Activated B cell treated with CpG ODN at 0.5 μM for 24 hours (primary cell): ENCODE measurements around the gene ISY1. TPM values are rescaled to one million over a fixed set of nuclear protein-coding genes. Genes with fewer than 3 reads are reported as not detected.

Source experiments
- ATAC-seq: fragments of 200-7000 bp; cut with Tn5 transposase; one replicate; pipeline ENCODE4 v1.10.0; 2021; ENCODE audit warnings: low read depth, mild to moderate bottlenecking, moderate library complexity
- CTCF ChIA-PET: fragments of 350-600 bp; sonication (Branson Sonifier 250); formaldehyde crosslinking; loops from one replicate; lab custom pipeline; 2021; ENCODE audit warnings: antibody characterized with exemption; lab: Charles Lee
- POLR2A ChIA-PET: fragments of 350-600 bp; sonication (Branson Sonifier 250); formaldehyde crosslinking; loops from one replicate; lab custom pipeline; 2021; ENCODE audit warnings: antibody characterized with exemption; lab: Charles Lee
- DNase-seq: peaks from one replicate; pipeline ENCODE4 v3.0.0; 2022
- H3K27ac Mint-ChIP-seq: one replicate; pipeline ENCODE4 v1.8.0; 2020; ENCODE audit warnings: mixed read lengths
- H3K27me3 Mint-ChIP-seq: one replicate; pipeline ENCODE4 v1.8.0; 2021; ENCODE audit warnings: mixed read lengths
- H3K36me3 Mint-ChIP-seq: one replicate; pipeline ENCODE4 v1.8.0; 2021; ENCODE audit warnings: low read depth, mixed read lengths
- H3K4me1 Mint-ChIP-seq: one replicate; pipeline ENCODE4 v1.8.0; 2021; ENCODE audit warnings: mixed read lengths
- H3K4me3 Mint-ChIP-seq: one replicate; pipeline ENCODE4 v1.8.0; 2020; ENCODE audit warnings: mild to moderate bottlenecking, mixed read lengths
- H3K9me3 Mint-ChIP-seq: one replicate; pipeline ENCODE4 v1.8.0; 2020; ENCODE audit warnings: mixed read lengths
- intact Hi-C: fragments of 100-400 bp; cut with micrococcal nuclease; formaldehyde crosslinking; loops from one replicate; pipeline ENCODE4 v1.15.1; 2024
- total RNA-seq: library from RNA; stranded (reverse); gene quantifications from 2 replicates; pipeline ENCODE4 v1.2.3, GENCODE V29; 2022
- TF ChIP-seq, protein P1 (sequence below): fragments of 200-600 bp; IDR thresholded peaks from one replicate; pipeline ENCODE4 v1.8.0; 2022; ENCODE audit warnings: antibody characterized with exemption, mild to moderate bottlenecking

The ISY1 gene
- total RNA-seq, 1 donor from 2014 or later = 47.7 TPM

DNA sequence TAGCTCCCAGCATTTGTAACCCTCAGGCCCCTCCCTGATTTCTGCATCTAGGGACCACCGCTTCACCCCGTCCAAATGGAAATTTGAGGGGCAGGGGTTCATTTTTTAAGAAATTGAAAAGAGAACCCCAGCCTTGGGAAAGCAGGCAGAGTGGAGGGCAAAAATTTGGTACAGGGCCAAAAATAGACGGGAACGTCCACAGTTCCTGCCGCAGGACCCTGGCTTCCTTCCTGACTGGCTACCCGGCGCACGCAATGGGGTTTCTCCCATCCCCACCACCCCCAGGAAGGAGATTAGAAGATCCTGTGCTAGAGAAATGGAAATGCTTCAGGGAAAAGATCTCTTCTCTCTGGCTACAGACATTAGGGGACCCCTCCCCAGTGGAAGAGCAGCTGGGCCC, 79.4 kb downstream of the ISY1 start:
- TF ChIP-seq, protein P1, sequence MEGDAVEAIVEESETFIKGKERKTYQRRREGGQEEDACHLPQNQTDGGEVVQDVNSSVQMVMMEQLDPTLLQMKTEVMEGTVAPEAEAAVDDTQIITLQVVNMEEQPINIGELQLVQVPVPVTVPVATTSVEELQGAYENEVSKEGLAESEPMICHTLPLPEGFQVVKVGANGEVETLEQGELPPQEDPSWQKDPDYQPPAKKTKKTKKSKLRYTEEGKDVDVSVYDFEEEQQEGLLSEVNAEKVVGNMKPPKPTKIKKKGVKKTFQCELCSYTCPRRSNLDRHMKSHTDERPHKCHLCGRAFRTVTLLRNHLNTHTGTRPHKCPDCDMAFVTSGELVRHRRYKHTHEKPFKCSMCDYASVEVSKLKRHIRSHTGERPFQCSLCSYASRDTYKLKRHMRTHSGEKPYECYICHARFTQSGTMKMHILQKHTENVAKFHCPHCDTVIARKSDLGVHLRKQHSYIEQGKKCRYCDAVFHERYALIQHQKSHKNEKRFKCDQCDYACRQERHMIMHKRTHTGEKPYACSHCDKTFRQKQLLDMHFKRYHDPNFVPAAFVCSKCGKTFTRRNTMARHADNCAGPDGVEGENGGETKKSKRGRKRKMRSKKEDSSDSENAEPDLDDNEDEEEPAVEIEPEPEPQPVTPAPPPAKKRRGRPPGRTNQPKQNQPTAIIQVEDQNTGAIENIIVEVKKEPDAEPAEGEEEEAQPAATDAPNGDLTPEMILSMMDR = no peak
- ChIA-PET CTCF (no interaction called here), POLR2A (no interaction called here)
- intact Hi-C loops = no loop called here
- Mint-ChIP-seq H3K9me3 (no peaks in the 10 kb centered on the region), H3K27me3 (peaks cover 2% of the 10 kb centered on the region), H3K4me1 (no peaks in the 10 kb centered on the region), H3K4me3 (no peak overlapping the region), H3K27ac (no peak overlapping the region), H3K36me3 (no peaks in the 10 kb centered on the region)
- ATAC-seq = no peak
- DNase-seq = no peak

DNA sequence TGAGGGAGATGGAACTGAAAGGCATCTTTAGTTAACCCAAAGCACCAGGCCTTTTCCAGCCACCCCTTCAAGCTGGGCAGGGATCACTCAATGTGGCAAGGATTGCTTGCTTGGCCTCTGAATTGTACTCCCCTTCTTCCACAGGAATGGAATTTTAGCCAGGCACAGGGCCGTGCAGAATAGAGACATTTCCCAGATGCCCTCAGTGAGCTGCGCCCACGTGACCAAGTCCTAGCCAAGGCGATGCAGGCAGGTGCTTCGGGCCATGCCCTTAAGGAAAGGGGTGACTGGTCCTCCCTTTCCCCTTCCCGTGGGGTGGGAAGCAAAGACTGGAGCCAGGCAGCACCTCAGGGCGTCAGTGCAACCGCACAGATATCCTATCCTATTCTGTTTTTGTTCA, 82.4 kb downstream of the ISY1 start:
- DNase-seq (no peak), ATAC-seq (no peak)
- intact Hi-C loops = no loop called here
- Mint-ChIP-seq H3K4me1 (no peaks in the 10 kb centered on the region), H3K4me3 (no peak overlapping the region), H3K36me3 (no peaks in the 10 kb centered on the region), H3K27me3 (peaks cover 2% of the 10 kb centered on the region), H3K9me3 (no peaks in the 10 kb centered on the region), H3K27ac (no peak overlapping the region)
- CTCF ChIA-PET = no interaction called here
- TF ChIP-seq, protein P1 = no peak
- POLR2A ChIA-PET = no interaction called here

Other genes starting within 250 kb of the ISY1 start
- not detected in 2 replicates for gene CFAP92, start 167.0 kb downstream of the ISY1 start, total RNA-seq
- gene EFCC1, start 159.8 kb downstream of the ISY1 start, total RNA-seq = not detected in 2 replicates
- gene GP9, start 100.3 kb downstream of the ISY1 start, total RNA-seq = not detected in 2 replicates
- 9.8 and 12.8 TPM in 2 replicates for gene RAB43, start 39.3 kb downstream of the ISY1 start, total RNA-seq
- gene CNBP, start 22.8 kb upstream of the ISY1 start, total RNA-seq = 281 and 303 TPM in 2 replicates
- gene COPG1, start 88.5 kb upstream of the ISY1 start, total RNA-seq = 92.2 and 101 TPM in 2 replicates
- 31.7 and 37.2 TPM in 2 replicates for gene HMCES, start 117.8 kb upstream of the ISY1 start, total RNA-seq